ENCODE measurements around the gene PDIA6.
"Not testable (repeated sequence)": the region's sequence is repeated elsewhere in the genome, so short reads cannot be mapped to it uniquely, and the experiment has no call there.

PDIA6 gene

GRCh38 chr2:10806543-10806942 lies 6.0 kb downstream of the PDIA6 start:
- DNase-seq, result no peak

- DNase-seq, result not testable (repeated sequence)
These were observed 6.6 kb downstream of the PDIA6 start for GRCh38 chr2:10805990-10806389.

GRCh38 chr2:10802657-10803056 lies 9.9 kb downstream of the PDIA6 start:
- no peak for DNase-seq

GRCh38 chr2:10800163-10800562 lies 12.4 kb downstream of the PDIA6 start:
- DNase-seq, result no peak

GRCh38 chr2:10798783-10799182 lies 13.8 kb downstream of the PDIA6 start:
- no peak for DNase-seq

- DNase-seq, result no peak
These were observed 15.9 kb downstream of the PDIA6 start for GRCh38 chr2:10796703-10797102.

- no peak for DNase-seq
These were observed 17.0 kb downstream of the PDIA6 start for GRCh38 chr2:10795508-10796046.

- no peak for DNase-seq
These were observed 17.7 kb downstream of the PDIA6 start for GRCh38 chr2:10794876-10795275.

- DNase-seq, result no peak
These were observed 18.8 kb downstream of the PDIA6 start for GRCh38 chr2:10793816-10794215.

GRCh38 chr2:10792660-10793400 lies 19.8 kb downstream of the PDIA6 start:
- DNase-seq, result peak; percentile 16

GRCh38 chr2:10792001-10792634 lies 20.5 kb downstream of the PDIA6 start:
- DNase-seq, result no peak

GRCh38 chr2:10790228-10790973 lies 22.2 kb downstream of the PDIA6 start:
- no peak for DNase-seq

GRCh38 chr2:10788855-10789254 lies 23.7 kb downstream of the PDIA6 start:
- DNase-seq, result peak; percentile 21

GRCh38 chr2:10787176-10787968 lies 25.2 kb downstream of the PDIA6 start:
- peak; percentile 40 for DNase-seq

- no peak for DNase-seq
These were observed 26.2 kb downstream of the PDIA6 start for GRCh38 chr2:10786240-10786982.

GRCh38 chr2:10785260-10785659 lies 27.3 kb downstream of the PDIA6 start:
- no peak for DNase-seq

- DNase-seq, result no peak
These were observed 27.9 kb downstream of the PDIA6 start for GRCh38 chr2:10784719-10785118.

- DNase-seq, result no peak
These were observed 29.2 kb downstream of the PDIA6 start for GRCh38 chr2:10783421-10783820.

- no peak for DNase-seq
These were observed 30.8 kb downstream of the PDIA6 start for GRCh38 chr2:10781746-10782145.

GRCh38 chr2:10780821-10781220 lies 31.8 kb downstream of the PDIA6 start:
- not testable (repeated sequence) for DNase-seq

- no peak for DNase-seq
These were observed 32.1 kb downstream of the PDIA6 start for GRCh38 chr2:10780491-10780820.

Data from DMS53 (cell line).